HL-60/S4 treated with phorbol 12-myristate 13-acetate at 8.2 ng/mL for 4 days and 3 days (cell line): ENCODE results near the gene NPFFR1.

Experiments used
- in situ Hi-C: fragments of 300-500 bp; cut with MboI; formaldehyde crosslinking; loops from 2 replicates; pipeline ENCODE4 v1.15.0; 2022; ENCODE audit warnings: low sequenced_read_pairs

Gene NPFFR1

GRCh38 chr10:70315815-70316214 lies 32.0 kb upstream of the NPFFR1 start:
- in situ Hi-C loops: no loop called here

DNA sequence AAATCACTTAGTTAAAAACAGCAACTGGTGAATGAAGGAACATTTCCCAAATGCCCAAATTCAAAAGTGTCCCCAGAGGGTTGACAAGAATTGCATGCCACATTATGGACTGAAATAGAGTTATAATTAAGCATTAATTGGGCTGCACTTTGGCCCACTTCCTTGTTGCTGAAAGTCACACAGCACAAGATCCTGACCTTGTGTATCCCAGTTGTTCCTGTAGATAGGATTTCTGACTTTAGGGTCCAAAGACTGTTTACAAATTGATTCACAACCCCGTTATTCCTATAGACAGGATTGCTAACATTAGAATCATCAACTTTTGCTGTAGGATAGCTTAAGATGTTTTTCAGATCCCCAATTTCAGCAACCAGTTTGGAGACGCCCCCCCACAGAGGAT lies 31.5 kb upstream of the NPFFR1 start:
- in situ Hi-C loops: no loop called here

GRCh38 chr10:70312972-70313371 lies 29.2 kb upstream of the NPFFR1 start:
- in situ Hi-C loops: no loop called here

DNA sequence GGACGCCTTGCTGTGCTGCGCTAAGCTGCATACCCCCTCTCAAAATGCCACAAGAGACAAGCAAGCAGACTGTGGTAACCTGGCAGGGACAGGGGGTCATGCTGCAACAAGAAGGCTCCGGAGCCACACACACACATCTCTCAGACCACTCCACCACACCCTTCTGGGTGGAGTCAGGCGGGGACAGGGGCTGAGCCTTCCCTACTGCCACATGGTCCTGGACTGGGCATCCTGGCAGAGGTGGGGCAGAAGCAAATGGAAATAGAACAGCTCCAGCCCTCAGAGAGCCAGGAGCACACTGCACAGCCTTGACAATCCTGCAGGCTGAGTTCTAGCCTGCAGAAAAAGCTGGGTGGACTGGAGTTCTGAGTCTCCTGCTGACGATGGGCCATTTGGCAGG lies 28.4 kb upstream of the NPFFR1 start:
- in situ Hi-C loops: no loop called here

GRCh38 chr10:70311698-70312097 lies 27.9 kb upstream of the NPFFR1 start:
- in situ Hi-C loops: no loop called here

DNA sequence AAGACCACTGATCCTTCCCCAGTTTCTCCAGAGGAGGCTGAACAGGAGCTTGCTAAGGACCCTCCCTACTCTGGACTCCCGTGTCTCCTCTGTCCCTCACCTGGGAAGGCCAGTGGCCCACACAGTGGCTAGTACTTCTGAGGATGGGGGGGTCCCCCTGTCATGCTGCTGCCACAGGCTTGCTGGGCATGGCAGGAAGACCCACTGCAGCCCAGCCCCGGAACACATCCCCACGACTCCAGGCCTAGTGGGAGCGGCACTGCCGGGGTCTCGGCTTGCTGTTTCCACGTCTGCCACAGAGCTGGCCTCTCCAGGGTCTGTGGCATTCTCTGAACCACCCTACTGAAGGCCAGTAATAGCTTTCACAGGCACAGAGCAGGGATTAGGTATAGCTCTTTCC lies 25.9 kb upstream of the NPFFR1 start:
- in situ Hi-C loops: no loop called here

- in situ Hi-C loops: no loop called here
Observed at GRCh38 chr10:70308121-70309060, 24.6 kb upstream of the NPFFR1 start.

- in situ Hi-C loops: no loop called here
Observed at GRCh38 chr10:70306886-70307520, 23.2 kb upstream of the NPFFR1 start.

- in situ Hi-C loops: no loop called here
Observed at GRCh38 chr10:70306181-70306705, 22.4 kb upstream of the NPFFR1 start.

DNA sequence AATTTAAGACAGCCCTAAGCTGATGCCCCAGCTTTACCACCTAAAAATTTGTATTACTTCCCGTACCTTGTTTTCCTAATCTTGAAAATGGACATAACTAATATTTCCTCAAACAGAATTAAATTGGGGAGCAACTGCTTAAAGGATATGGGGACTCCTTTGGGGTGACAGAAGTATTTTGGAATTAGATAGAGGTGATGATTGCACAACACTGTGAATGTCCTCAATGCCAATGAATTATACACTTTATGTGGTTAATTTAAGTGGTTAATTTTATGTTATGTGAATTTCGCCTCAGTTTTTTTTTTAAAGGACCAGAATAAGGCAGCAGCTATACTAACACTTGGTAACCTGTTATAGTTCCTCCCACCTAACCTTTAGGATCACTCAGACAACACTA lies 19.9 kb upstream of the NPFFR1 start:
- in situ Hi-C loops: no loop called here

GRCh38 chr10:70302292-70302691 lies 18.5 kb upstream of the NPFFR1 start:
- in situ Hi-C loops: no loop called here

DNA sequence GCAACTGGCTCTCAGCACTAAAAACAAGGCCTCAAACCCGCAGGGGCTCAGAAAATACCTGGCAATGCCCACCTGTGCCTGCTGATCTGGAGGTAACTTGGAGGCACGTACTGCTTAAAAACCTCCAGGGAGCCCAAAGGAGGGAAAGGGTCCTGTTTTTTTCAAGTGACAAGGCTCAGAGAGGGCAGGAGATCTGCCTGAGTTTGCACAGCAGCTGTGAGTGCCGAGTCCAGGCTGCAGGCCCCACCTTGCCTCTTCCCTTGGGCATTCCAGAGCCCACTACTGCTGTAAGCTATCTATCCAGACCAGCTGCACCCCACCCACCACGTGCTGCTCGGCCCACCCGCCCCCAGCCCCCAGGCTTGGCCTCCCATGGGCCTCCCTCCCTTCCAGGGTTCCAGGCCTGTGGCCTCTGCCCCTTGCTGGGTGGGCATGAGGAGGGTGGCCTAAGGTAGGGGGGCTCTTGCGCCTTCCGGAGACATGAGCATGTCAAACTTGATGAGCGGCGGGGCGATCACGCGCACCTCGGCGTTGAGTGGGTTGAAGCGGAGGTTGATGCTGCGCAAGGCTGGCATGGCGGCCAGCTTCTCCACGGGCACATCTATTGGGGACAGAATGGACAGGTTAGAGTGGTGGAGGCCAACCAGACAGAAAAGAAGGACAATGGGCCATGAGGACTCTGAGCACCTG lies 17.2 kb upstream of the NPFFR1 start:
- in situ Hi-C loops: no loop called here

DNA sequence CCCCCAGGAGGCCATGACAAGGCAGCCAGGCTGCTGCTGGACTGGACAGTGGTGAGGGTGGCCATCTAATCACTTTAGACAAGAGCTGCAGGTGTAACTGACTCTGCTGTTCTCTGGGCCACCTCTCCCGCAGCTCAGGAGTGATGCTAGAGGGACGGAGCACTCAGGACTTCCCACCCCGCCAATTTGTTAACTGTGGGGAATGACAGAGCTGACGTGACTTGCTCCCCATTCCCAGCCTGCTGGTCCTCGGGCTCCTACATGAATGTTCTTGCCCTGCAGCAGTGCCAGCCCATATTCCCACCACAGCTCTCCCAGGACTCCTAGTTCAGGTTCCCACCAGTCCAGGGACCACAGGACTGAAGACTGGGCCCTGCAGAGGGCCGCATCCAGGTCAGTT lies 16.7 kb upstream of the NPFFR1 start:
- in situ Hi-C loops: no loop called here

GRCh38 chr10:70299876-70300275 lies 16.1 kb upstream of the NPFFR1 start:
- in situ Hi-C loops: no loop called here

DNA sequence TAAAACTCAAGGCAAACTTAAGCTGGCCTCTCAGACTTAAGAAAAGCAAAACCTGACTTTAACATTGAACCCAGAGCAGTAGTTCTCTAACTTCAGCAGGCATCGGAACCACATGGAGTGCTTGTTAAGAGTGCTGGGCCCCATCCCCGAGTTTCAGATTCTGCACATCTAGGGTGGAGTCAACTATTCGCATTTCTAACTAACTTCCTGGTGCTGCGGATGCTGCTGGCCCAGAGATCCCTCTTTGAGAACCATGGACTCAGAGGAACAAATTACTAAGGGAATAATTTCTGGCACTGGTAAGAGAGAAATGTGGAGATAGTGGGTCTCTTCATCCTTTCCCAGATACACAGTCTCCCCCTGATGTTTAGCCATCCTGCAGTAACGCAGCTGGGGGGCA lies 14.6 kb upstream of the NPFFR1 start:
- in situ Hi-C loops: no loop called here

- in situ Hi-C loops: no loop called here
Observed at GRCh38 chr10:70297224-70297623, 13.4 kb upstream of the NPFFR1 start.

GRCh38 chr10:70296406-70296899 lies 12.6 kb upstream of the NPFFR1 start:
- in situ Hi-C loops: no loop called here

- in situ Hi-C loops: no loop called here
Observed at GRCh38 chr10:70295926-70296325, 12.1 kb upstream of the NPFFR1 start.

GRCh38 chr10:70295321-70295720 lies 11.5 kb upstream of the NPFFR1 start:
- in situ Hi-C loops: no loop called here

DNA sequence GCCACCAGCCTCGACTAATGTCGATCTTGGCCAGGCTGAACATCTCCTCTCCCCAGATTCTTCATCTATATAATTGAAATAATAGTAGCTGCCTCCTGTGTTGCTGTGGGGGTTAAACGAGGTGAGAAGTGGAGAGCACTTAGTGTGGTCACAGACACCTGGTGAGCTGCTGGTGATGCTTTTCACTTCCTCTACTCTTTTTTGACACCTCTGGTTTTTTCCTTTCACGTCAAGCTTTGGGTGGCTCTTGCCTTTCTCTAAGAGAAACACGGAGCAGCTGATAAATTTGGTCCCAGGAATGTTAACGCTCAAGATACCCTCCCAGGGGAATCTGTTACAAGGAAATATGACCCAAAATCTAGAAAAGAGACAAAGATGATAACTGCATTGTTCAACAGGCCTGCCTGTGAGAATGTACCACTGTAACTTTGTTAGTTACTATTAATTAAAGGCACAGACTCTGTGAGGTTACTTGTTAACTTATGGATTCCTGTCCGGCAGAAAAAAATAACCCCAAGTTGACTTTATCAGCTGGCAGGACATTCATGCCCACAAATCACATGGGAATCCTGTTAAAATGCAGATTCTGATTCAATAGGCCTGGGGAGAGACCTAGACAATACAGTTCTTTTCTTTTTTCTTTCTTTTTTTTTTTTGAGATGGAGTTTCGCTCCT lies 9.5 kb upstream of the NPFFR1 start:
- in situ Hi-C loops: no loop called here

DNA sequence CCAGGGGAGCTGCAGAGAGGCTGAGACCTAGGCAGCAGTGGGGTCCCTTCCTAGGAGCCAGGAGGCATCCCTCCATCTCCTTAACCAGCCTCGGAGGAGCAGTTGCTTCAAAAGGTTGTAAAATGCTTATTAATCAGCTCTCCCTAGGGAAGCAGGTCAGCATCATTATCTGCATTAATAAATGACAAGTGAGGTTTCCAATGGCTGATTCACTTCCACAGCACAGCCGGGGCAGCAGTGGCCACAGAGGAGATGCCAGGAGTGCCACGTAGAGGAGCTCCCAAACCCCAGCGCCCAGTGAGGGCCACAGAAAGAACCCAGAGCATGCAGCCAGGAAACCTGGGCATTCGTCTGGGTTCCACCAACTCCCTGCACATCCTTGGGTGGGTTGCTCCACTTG lies 8.2 kb upstream of the NPFFR1 start:
- in situ Hi-C loops: no loop called here
